ENCODE data around the gene MYH11.
"Not testable (repeated sequence)": the region's sequence is repeated elsewhere in the genome, so short reads cannot be mapped to it uniquely, and the experiment has no call there.

MYH11 gene

DNA sequence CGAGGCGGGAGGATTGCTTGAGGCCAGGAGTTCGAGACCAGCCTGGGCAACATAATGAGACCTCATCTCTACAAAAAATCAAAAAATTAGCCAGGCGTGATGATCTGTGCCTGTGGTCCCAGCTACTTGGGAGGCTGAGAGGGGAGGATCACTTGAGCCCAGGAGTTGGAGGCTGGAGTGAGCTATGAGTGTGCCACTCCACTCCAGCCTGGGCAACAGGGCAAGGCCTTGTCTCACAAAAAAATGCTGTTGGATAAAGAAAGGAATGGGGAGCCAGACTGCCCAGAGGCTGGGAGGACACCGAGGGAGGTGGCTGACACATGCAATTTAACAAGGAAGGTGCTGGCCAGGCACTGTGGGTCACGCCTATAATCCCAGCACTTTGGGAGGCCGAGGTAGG, 47.5 kb downstream of the MYH11 start:
- DNase-seq (ENCODE audit: low read depth) = not testable (repeated sequence)

DNA sequence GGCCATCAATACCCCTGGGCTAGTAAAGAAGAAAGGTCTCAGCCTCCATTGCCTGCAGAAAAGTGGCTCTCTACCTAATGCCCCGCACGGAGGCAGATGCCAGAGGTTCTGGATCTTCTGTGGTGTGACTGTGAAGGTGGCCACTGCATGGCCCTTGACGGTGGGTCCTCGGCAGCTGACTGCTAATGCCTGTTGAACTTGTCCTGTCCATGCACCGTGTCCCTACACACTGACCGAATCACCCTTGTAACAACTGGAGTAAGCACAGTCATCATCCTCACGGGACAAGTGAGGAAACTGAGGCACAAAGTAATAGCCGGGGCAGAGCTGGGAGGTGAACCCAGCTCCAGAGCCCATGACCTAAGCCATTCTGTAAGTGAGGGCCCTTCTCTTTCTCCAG, 48.8 kb downstream of the MYH11 start:
- DNase-seq (ENCODE audit: low read depth) = no peak

DNA sequence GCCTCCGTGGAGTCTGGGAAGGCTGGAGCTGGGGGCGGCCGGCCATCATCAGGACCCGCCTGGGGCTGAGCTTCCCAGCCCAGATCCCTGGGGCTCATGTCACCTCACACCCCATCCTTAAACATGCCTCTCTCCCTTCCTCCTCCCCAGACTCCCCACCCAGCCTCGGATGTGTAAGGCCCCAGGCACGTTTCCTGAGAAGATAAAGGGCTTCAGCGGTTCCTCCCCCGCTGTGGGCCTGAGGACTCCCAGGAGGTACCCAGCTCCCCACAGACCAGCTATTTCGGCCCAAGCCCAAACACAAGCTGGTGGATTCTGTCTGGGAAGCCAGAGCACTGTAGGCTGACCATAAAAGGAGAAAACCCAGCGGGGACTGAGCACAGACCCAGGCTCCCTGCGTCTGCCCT, 49.2 kb downstream of the MYH11 start:
- DNase-seq (ENCODE audit: low read depth) = no peak

DNA sequence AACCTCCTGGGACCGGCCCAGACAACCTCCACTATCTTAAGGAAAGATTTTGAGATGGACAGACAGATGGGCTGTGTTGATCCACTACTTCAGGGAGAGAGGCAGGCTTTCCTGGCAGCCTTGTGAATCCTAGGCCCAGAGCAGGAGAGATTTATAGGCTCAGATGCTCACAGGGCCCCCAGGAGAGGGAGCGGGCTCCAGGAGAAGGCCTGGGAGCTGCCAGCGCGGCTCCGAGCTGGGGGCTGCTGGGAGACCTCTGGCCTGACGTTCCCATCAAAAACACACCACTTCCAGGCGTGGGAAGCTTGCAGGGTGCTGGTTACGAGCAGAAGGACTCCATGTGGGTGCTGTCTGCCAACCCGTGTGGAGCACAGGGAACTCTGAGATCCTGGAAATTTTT, 53.2 kb downstream of the MYH11 start:
- DNase-seq (ENCODE audit: low read depth) = no peak

DNA sequence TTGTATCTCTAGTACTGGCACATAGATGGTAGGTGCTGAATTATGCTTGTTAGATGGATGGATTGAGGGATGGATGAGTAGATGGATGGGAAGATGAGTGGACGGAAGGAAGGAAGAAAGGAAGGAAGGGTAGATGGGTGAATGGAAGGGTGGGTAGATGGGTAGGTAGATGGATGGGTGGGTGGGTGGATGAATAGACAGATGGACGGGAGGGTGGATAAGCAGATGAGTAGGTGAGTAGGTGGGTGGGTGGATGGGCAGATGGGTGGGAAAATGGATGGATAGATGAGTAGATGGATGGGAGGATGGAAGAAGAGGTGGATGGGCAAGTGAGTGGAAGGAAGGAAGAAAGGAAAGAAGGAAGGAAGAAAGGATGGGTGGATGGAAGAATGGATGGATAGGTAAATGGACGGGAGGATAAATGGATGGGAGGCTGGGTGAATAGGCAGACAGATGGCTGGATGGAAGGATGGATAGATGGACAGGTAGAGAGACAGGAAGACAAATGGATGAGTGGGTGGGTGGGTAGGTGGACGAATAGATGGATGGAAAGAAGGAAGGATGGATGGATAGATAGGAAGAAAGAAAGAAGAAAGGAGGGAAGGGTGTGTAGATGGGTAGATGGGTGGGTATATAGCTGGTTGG, 56.9 kb downstream of the MYH11 start:
- DNase-seq (ENCODE audit: low read depth) = no peak

DNA sequence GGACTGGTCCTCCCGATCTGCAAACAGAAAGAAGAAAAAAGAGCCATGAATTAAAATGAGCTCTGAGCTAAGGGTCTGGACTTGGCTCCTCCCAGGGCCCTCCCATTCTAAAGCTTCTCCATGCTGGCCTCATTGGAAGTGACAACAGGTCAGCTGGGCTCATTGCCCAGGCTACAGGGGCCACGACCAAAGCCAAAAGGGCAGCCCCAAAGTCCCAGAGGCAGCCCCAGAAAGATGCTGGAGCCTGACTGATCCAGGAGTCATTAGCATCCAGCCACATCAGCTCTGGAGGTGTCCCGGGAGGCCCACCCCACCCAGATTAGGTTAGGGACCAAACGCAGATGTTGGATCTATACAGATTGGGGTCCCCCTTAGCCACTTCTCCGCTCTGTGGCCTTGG, 58.2 kb downstream of the MYH11 start:
- DNase-seq (ENCODE audit: low read depth) = no peak

DNA sequence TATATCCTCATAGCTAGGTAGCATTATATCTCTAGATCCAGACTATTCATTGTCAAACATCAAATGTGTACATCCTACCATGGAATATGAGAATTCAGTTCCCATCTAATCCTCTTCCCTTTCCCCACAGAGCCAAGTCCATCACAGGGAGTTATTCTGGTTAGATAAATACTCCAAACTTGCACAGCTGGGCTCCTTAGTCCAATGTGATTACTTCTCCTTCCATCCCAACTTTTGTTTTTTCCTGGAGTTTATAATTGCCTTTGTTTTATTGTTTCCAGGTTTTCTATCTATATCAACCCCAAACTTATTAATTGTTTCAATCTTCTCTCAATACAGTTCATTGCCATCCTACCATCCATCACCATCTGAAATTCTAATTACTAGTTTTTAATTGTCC, 59.9 kb downstream of the MYH11 start:
- DNase-seq (ENCODE audit: low read depth) = no peak

DNA sequence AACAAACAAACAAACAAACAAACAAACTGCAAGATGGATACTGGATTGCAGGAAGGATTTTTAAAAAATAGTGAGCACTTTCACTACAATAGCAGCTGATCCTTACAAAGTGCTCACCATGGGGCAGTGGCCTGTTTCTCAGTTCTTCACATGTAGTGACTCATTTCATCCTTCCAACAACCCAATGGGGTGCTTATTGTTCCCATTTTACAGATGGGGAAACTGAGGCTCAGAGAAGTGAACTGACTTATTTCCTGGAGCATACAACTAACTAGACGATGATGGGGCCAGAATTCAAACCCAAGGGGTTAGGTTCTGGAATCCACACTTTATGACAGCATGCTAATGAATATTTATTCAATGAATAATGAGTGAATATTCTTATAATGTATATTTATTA, 61.2 kb downstream of the MYH11 start:
- DNase-seq (ENCODE audit: low read depth) = no peak

DNA sequence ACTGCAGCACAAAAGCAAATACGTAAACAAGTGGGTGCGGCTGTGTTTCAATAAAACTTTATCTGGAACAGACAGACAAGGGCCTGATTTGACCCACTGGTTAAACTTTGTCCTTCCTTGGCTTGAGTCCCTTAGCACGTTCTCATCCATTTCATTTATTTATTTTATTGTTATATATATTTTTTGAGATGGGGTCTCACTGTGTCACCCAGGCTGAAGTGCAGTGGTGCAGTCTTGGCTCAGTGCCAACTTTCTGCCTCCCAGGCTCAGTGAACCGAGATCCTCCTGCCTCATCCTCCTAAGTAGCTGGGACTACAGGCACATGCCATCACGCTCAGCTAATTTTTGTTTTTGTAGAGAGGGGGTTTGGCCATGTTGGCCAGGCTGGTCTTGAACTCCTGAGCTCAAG, 64.3 kb downstream of the MYH11 start:
- DNase-seq (ENCODE audit: low read depth) = no peak

DNA sequence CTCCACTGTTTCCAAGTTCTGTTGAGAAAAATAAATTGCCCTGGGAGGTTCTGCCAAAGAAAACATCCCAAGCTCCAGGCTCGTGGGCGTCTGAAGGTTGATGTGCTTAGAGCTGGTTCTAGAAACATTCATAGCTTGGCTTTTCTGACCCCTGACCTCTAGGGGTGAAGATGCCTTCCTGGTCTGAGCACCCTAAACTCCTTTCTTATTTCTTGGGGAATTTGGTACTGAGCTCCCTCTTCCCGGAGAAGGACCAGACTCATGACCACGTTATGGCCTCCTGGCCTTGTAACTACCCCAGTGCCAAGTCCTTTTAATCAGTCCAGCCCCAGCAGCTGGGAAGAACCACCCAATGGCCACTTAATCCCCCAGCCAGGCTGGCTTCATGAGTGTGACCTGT, 66.4 kb downstream of the MYH11 start:
- no peak for DNase-seq (ENCODE audit: low read depth)

DNA sequence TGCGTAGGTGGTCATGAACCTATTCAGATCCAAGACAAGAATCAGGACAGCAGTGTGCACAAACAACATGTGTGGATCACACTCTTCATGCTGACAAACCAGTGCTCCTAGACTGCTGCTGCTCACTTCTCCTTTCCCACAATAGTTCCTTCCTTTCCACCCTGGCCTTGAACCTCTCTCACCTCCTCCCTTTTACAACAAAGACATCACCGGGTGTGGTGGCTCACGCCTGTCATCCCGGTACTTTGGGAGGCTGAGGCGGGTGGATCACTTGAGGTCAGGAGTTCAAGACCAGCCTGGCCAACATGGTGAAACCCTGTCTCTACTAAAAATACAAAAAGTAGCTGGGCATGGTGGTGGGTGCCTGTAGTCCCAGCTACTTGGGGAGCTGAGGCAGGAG, 67.0 kb downstream of the MYH11 start:
- DNase-seq (ENCODE audit: low read depth) = not testable (repeated sequence)

DNA sequence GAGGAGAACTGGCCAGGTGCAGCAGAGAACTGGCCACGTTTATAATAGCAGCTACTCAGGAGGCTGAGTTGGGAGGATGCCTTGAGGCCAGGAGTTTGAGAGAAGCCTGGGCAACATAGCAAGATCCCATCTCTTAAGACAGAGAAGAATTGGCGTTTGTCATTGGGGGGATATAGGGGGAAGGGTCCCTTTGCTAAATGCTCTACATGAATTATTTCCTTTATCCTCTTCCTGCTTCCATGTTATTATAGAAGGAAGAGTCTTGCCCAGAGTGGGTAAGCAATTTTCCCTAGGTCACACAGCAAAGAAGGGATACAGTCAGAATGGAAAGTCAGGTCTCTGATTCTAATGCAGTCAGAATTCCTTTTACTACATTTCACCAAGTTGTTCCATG, 68.0 kb downstream of the MYH11 start:
- no peak for DNase-seq (ENCODE audit: low read depth)

DNA sequence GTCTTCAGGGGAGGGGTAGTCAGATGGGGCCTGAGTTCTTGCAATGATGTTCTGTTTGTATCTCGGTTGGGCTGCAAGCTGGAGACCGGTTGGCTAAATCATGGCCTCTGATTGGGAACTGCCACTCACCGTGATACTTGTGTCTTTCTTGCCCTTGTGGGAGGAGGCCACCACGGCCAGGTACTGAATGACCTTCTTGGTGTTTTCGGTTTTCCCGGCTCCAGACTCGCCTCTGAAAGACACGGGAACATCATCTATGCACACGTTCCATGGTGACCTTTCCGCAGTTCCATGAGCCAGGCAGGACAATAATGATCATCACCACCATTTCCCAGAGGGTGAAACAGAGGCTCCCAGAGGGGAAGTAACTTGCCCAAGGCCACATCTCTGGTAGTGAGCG, 70.3 kb downstream of the MYH11 start:
- DNase-seq (ENCODE audit: low read depth) = no peak

DNA sequence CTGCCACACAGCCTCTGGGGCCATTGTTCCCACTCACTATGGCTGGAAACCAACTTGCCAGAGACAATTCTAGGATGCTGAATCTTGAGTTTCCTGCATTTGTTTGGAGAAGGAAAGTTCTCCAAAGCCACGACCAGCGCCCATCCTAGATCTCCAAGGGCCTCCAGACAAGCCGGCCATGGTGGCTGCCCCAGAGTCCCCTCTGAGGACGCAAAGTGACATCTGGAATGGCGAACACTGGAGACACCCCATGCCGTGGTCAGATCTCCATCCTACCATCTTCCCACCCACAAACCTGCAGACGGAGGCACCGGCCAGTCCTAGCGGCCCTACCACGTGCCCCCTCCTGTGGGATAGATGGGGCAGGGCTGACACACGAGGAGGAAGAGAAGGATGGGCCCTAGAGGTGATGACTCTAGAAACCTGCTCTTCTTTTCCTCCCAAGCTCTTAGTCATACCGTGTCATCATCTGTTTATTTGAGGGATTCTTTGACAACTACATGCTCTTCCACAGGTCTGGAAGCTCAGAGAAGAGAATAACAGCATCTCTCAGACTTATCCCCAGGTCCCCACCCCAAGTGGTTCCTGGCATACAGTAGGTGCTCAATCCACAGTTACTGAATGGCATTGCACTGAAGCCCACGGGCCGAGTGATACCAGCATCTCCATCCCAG, 71.3 kb downstream of the MYH11 start:
- no peak for DNase-seq (ENCODE audit: low read depth)

DNA sequence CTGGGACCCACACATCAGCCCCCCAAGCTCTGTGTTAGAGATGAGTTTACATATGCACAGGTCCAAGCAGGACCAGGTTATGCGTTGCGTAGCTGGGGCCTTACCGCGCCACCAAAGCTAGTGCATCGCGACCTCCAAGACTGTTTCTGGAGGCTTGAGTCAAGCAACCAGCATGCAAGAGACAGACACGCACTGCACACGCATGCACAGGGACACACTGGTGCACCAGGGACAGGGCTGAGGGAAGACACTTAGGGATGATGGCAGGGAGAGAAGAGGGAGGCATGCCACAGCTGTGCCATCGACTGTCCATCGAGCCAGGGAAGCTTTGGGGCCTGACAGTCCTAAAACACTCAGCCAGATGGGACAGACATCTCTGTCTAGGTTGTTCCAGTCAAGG, 72.8 kb downstream of the MYH11 start:
- no peak for DNase-seq (ENCODE audit: low read depth)

DNA sequence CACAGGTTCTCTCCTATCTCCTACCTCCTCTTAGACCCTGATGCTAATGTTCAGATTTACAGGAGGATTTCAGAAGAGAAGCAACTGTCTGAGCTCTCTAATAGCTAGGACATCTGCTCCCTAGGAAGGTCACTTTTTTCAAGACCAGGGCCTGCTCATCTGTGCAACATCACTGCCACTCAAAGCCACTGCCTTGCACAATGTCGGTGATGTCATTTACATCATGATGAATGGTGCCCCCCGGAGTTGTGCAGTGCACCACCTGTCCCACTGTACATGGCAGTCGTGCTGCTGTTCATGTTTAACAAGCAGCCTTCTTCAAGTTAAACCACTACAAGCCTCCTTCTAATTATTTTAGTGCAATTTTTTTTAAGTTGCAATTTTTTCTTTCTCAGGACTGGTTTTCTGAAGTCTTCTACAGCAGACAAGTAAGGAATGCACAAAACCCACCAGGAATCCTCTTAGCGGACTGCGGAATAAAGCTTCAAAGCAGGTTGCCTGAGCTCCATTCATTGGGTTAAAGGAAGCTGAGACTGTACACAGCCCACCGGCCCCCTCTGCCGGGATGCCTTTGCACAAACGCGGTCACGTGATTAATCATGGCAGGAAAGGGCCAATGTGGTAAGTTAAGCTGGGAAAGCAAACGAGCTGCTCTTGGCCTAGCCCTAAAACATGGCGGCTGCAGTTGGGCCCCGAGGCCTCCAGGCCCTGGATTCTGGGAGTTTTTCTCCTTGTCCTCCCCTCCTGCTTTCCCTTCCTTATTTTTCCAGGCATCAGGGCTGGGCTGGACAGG, 74.1 kb downstream of the MYH11 start:
- DNase-seq (ENCODE audit: low read depth) = no peak

DNA sequence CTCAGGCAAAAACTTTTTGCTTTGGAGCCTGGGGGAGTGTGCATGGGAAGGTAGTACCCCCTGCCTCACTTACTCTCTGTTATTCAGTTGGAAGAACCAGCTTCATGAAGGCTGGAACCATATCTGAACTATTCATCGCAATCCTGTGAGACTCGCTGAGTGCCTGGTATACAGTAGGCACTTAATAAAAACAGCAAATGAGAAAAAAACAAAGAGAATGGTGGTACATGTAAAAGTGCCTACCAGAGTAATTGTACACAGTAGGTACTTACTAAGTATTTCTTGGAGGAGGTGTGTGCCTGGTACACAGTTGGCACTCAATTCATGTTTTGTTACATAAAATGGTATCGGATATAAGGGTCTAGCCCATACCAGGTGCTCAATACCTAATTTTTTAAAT, 75.2 kb downstream of the MYH11 start:
- no peak for DNase-seq (ENCODE audit: low read depth)

DNA sequence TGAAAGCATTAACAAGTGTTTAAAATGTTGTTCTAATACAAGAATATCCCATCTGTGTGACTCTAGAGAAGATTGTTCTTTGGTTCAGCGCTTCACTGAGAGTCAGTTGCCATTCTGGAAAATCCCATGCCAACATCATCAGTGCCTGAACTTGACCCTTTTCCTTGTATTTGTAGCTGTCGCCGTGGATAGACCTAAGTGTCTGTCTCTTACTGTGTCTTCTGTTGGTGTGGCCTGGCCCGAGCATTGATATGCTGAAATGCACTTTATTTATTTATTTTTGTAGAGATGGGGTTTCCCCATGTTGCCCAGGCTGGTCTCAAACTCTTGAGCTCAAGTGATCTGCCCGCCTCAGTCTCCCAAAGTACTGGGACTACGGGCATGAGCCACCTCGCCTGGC, 76.0 kb downstream of the MYH11 start:
- DNase-seq (ENCODE audit: low read depth) = no peak

DNA sequence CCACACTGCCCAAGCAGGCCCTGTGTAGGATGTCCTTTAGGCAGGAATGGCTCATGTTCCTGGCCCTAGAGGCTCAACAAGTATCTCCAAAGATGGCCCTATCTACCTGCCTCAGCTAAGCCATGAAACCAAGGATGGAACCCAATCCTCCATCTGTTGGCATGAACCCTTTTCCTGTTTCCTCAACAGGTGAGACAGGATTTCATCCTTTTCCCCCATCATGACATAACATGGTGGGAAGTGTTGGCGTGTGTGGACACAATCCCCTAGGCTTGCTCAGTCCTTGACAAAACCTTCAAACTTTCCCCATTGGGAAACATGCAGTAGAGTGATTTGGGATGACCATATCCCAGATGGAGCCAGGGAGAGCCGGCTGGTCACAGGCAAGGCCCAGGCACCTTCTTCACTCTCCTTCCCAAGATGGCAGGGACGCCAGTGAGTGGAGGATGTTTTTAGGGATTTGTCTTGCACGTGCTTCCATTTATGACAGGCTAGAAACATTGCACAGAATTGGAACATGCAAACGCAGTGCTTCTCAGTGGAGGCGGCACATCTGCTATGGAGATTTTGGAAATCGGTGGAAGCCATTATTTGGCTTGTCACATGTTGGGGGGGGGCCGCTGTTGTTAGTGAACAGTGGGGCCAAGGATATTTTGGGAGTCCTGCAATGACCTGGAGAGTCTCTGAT, 77.0 kb downstream of the MYH11 start:
- DNase-seq (ENCODE audit: low read depth) = no peak

DNA sequence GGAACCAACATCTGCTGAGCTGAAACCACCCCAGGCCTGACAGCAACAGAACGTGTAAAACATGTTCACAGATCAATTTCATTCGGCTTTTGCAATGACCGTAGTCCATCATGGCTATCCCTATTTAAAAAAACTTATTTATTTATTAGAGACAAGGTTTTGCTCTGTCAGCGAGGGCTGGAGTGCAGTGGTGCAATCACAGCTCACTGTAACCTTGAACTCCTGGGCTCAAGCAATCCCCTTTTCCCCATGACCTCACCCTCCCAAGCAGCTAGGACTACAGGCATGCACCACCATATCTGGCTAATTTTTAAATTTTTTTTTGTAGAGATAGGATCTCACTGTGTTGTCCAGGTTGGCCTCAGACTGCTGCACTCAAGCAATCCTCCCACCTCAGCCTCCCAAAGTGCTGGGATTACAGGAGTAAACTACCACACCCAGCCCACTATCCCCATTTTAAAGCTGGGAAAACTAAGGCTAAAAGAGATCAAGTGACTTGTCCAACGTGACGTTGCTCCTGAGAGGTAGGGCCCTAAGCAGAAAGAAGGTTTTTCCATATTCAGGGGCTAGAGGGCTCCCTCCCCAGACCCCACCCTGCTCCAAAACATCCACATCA, 77.7 kb downstream of the MYH11 start:
- DNase-seq (ENCODE audit: low read depth) = no peak

DNA sequence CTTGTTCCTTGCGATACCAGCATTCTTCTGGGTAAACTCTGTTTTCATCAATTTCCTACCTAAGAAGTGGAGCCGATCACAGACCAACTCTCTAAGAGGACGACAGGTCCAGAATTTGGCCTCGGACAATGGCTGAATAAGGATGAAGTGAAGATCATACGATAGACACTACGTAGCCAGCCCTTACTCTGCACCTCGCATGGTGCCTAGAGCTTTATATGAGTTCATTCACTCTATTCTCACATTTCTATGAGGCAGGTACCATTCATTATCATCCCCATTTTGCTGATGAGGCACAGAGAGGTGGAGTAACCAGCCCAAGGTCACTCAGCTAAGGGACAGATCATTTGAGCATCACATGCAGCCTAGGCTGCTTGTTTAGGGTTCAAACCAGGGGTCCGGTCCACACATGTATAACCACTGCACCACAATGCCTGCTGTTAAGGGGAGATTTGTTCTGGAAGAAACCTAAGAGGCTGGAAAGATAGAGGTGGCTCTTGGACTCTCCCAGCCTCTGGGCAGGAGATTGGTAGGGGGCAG, 78.6 kb downstream of the MYH11 start:
- DNase-seq (ENCODE audit: low read depth) = no peak

All from T follicular helper cell (primary cell).